GM23338 (cell line): ENCODE results near the gene UGT1A3.

Experiments
- CREB1 ChIP-seq: fragments of 250-450 bp; sonication (Bioruptor Pico); IDR thresholded peaks from 2 replicates; pipeline ENCODE4 v1.5.0; 2020; ENCODE audit warnings: low read depth, mild to moderate bottlenecking, moderate library complexity
- EZH2 ChIP-seq: fragments of 200-600 bp; sonication (generic); IDR thresholded peaks from one replicate; pipeline ENCODE4 v1.8.0; 2017; ENCODE audit warnings: antibody characterized with exemption, mild to moderate bottlenecking, low read depth; ENCODE audit not compliant: unreplicated experiment
- EZH2phosphoT487 ChIP-seq: fragments of 200-600 bp; sonication (generic); IDR thresholded peaks from one replicate; pipeline ENCODE4 v1.8.1; 2018; ENCODE audit warnings: antibody characterized with exemption; ENCODE audit not compliant: unreplicated experiment
- POLR2AphosphoS5 ChIP-seq: IDR thresholded peaks from 2 replicates; pipeline ENCODE4 v1.6.1; 2016; ENCODE audit warnings: antibody characterized with exemption, low read depth
- ZNF114 ChIP-seq: fragments of 250-450 bp; sonication (Bioruptor Pico); IDR thresholded peaks from 2 replicates; pipeline ENCODE4 v1.5.0; 2020; ENCODE audit warnings: mild to moderate bottlenecking, moderate library complexity
- TF ChIP-seq, protein P1 (sequence below), 2 experiments: fragments of 200-600 bp in 1 of 2; sonication (generic) in 1 of 2; conservative IDR thresholded peaks; 2 replicates each; pipeline versions ENCODE4 v1.5.1 to v1.6.1; 2016 to 2017; ENCODE audit warnings: antibody characterized with exemption in 2 of 2, low read depth in 2 of 2, mild to moderate bottlenecking in 2 of 2, moderate library complexity in 1 of 2
- TF ChIP-seq, protein P2 (sequence below): IDR thresholded peaks from one replicate; pipeline ENCODE4 v1.6.1; 2018; ENCODE audit warnings: antibody characterized with exemption; ENCODE audit not compliant: unreplicated experiment
- TF ChIP-seq, protein P3 (sequence below): IDR thresholded peaks from 2 replicates; pipeline ENCODE4 v1.6.1; 2016; ENCODE audit warnings: antibody characterized with exemption

DNA sequence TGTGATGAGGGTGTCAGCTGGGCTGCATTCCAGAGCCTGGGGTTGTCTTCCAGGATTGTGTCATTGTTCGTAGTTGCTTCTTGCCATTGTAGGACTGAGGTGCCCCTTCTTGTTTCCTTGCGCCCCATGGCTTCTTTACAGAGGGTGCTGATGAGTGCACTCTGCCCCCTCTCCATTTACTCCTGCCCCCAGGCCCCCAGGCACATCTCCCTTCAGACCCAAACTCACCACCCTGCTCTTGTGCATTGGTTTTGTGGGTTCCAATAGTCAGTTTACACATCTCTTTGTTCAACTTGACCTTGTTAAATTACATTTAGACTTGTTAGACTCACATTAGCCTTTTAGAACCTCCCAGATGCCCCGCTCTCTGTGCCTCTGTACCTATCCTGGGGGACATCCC lies 92.4 kb downstream of the UGT1A3 start:
- TF ChIP-seq, protein P1, sequence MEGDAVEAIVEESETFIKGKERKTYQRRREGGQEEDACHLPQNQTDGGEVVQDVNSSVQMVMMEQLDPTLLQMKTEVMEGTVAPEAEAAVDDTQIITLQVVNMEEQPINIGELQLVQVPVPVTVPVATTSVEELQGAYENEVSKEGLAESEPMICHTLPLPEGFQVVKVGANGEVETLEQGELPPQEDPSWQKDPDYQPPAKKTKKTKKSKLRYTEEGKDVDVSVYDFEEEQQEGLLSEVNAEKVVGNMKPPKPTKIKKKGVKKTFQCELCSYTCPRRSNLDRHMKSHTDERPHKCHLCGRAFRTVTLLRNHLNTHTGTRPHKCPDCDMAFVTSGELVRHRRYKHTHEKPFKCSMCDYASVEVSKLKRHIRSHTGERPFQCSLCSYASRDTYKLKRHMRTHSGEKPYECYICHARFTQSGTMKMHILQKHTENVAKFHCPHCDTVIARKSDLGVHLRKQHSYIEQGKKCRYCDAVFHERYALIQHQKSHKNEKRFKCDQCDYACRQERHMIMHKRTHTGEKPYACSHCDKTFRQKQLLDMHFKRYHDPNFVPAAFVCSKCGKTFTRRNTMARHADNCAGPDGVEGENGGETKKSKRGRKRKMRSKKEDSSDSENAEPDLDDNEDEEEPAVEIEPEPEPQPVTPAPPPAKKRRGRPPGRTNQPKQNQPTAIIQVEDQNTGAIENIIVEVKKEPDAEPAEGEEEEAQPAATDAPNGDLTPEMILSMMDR (conservative IDR thresholded peaks at IDR 0.05; ENCODE audit: low read depth in 2 of 2), result no peak
- TF ChIP-seq EZH2phosphoT487 (no peak), POLR2AphosphoS5 (no peak), EZH2 (no peak), CREB1 (CRISPR knock-in tag) (no peak), ZNF114 (CRISPR knock-in tag) (no peak)
- TF ChIP-seq, protein P2, sequence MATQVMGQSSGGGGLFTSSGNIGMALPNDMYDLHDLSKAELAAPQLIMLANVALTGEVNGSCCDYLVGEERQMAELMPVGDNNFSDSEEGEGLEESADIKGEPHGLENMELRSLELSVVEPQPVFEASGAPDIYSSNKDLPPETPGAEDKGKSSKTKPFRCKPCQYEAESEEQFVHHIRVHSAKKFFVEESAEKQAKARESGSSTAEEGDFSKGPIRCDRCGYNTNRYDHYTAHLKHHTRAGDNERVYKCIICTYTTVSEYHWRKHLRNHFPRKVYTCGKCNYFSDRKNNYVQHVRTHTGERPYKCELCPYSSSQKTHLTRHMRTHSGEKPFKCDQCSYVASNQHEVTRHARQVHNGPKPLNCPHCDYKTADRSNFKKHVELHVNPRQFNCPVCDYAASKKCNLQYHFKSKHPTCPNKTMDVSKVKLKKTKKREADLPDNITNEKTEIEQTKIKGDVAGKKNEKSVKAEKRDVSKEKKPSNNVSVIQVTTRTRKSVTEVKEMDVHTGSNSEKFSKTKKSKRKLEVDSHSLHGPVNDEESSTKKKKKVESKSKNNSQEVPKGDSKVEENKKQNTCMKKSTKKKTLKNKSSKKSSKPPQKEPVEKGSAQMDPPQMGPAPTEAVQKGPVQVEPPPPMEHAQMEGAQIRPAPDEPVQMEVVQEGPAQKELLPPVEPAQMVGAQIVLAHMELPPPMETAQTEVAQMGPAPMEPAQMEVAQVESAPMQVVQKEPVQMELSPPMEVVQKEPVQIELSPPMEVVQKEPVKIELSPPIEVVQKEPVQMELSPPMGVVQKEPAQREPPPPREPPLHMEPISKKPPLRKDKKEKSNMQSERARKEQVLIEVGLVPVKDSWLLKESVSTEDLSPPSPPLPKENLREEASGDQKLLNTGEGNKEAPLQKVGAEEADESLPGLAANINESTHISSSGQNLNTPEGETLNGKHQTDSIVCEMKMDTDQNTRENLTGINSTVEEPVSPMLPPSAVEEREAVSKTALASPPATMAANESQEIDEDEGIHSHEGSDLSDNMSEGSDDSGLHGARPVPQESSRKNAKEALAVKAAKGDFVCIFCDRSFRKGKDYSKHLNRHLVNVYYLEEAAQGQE, result no peak
- TF ChIP-seq, protein P3, sequence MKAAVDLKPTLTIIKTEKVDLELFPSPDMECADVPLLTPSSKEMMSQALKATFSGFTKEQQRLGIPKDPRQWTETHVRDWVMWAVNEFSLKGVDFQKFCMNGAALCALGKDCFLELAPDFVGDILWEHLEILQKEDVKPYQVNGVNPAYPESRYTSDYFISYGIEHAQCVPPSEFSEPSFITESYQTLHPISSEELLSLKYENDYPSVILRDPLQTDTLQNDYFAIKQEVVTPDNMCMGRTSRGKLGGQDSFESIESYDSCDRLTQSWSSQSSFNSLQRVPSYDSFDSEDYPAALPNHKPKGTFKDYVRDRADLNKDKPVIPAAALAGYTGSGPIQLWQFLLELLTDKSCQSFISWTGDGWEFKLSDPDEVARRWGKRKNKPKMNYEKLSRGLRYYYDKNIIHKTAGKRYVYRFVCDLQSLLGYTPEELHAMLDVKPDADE, result no peak
